ENCODE data around the gene WDR91.
"Not testable (repeated sequence)": the region's sequence is repeated elsewhere in the genome, so short reads cannot be mapped to it uniquely, and the experiment has no call there.

WDR91 gene

DNA sequence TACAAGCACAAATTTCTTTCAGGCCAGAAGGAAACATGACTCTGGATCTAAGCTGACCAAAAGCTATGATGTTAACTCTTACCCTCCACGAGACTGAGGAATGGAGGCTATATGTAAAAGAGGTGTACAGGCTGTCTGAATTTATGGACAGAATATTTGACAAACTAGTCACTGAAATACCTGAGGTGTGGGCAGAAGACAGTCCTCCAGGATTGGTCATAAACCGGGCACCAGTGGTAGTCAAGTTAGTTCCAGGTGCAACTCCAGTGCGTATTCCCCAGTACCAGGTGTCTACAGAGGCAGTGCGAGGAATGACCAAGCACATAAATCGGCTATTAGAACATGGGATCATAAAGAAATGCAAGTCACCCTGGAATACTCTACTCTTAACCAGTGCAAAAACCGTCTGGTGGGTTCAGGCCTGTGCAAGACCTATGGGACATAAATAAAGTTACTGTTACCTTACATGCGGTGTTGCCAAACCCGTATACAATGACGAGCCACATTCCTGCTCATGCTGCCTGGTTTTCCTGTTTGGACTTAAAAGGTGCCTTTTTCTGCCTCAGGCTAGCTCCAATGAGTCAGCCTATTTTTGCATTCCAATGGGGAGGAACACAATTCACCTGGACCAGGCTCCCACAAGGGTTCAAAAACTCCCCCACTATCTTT is 34.2 kb downstream of the WDR91 start:
- Histone ChIP-seq H3K4me3 (ENCODE audit: insufficient read length, low read depth) (no peak overlapping the region), H3K4me1 (ENCODE audit: insufficient read depth, insufficient read length) (peaks cover 3% of the 10 kb centered on the region), H3K9me3 (ENCODE audit: insufficient read depth, low read length) (peaks cover 43% of the 10 kb centered on the region), H3K9ac (ENCODE audit: insufficient read length, low read depth) (no peak overlapping the region), H3K36me3 (ENCODE audit: insufficient read depth, insufficient read length, low read length) (peaks cover 4% of the 10 kb centered on the region), H3K27me3 (ENCODE audit: insufficient read depth, insufficient read length) (no peaks in the 10 kb centered on the region)
- TF ChIP-seq ZNF274 (IDR thresholded peaks at IDR 0.05; ENCODE audit: low read depth, low read length) (no peak), YY1 (IDR thresholded peaks at IDR 0.05; ENCODE audit: insufficient read depth, insufficient read length) (no peak), SUZ12 (IDR thresholded peaks at IDR 0.05; ENCODE audit: extremely low read depth, insufficient read depth, insufficient read length) (no peak)
- peak; percentile 71 for DNase-seq (ENCODE audit: low read depth, low spot score)

GRCh38 chr7:135175931-135176330 is 35.4 kb downstream of the WDR91 start:
- DNase-seq (ENCODE audit: low read depth, low spot score) = no peak
- peaks cover 6% of the 10 kb centered on the region for H3K4me1 ChIP-seq (ENCODE audit: insufficient read depth, insufficient read length)
- no peaks in the 10 kb centered on the region for H3K27me3 ChIP-seq (ENCODE audit: insufficient read depth, insufficient read length)
- H3K4me3 ChIP-seq (ENCODE audit: insufficient read length, low read depth) = no peak overlapping the region
- H3K9me3 ChIP-seq (ENCODE audit: insufficient read depth, low read length) = peaks cover 30% of the 10 kb centered on the region
- TF ChIP-seq SUZ12 (IDR thresholded peaks at IDR 0.05; ENCODE audit: extremely low read depth, insufficient read depth, insufficient read length) (no peak), YY1 (IDR thresholded peaks at IDR 0.05; ENCODE audit: insufficient read depth, insufficient read length) (no peak), ZNF274 (IDR thresholded peaks at IDR 0.05; ENCODE audit: low read depth, low read length) (no peak)
- H3K36me3 ChIP-seq (ENCODE audit: insufficient read depth, insufficient read length, low read length) = no peaks in the 10 kb centered on the region
- H3K9ac ChIP-seq (ENCODE audit: insufficient read length, low read depth) = no peak overlapping the region

- no peak for TF ChIP-seq ZNF274 (IDR thresholded peaks at IDR 0.05; ENCODE audit: low read depth, low read length)
- no peak for TF ChIP-seq YY1 (IDR thresholded peaks at IDR 0.05; ENCODE audit: insufficient read depth, insufficient read length)
- TF ChIP-seq SUZ12 (IDR thresholded peaks at IDR 0.05; ENCODE audit: extremely low read depth, insufficient read depth, insufficient read length) = no peak
- H3K27me3 ChIP-seq (ENCODE audit: insufficient read depth, insufficient read length) = no peaks in the 10 kb centered on the region
- no peaks in the 10 kb centered on the region for H3K36me3 ChIP-seq (ENCODE audit: insufficient read depth, insufficient read length, low read length)
- peaks cover 20% of the 10 kb centered on the region for H3K9me3 ChIP-seq (ENCODE audit: insufficient read depth, low read length)
- no peak overlapping the region for H3K4me3 ChIP-seq (ENCODE audit: insufficient read length, low read depth)
- no peak overlapping the region for H3K9ac ChIP-seq (ENCODE audit: insufficient read length, low read depth)
- peaks cover 6% of the 10 kb centered on the region for H3K4me1 ChIP-seq (ENCODE audit: insufficient read depth, insufficient read length)
- no peak for DNase-seq (ENCODE audit: low read depth, low spot score)
Measured at GRCh38 chr7:135174941-135175340, 36.4 kb downstream of the WDR91 start.

- Histone ChIP-seq H3K4me1 (ENCODE audit: insufficient read depth, insufficient read length) (peaks cover 12% of the 10 kb centered on the region), H3K9me3 (ENCODE audit: insufficient read depth, low read length) (peaks cover 10% of the 10 kb centered on the region; the same call in 1 of the 2 replicates)
- H3K9ac ChIP-seq (ENCODE audit: insufficient read length, low read depth); H3K36me3 ChIP-seq (ENCODE audit: insufficient read depth, insufficient read length, low read length); DNase-seq (ENCODE audit: low read depth, low spot score); H3K4me3 ChIP-seq (ENCODE audit: insufficient read length, low read depth); H3K27me3 ChIP-seq (ENCODE audit: insufficient read depth, insufficient read length): not testable (repeated sequence)
Measured at GRCh38 chr7:135173916-135174315, 37.4 kb downstream of the WDR91 start.

DNA sequence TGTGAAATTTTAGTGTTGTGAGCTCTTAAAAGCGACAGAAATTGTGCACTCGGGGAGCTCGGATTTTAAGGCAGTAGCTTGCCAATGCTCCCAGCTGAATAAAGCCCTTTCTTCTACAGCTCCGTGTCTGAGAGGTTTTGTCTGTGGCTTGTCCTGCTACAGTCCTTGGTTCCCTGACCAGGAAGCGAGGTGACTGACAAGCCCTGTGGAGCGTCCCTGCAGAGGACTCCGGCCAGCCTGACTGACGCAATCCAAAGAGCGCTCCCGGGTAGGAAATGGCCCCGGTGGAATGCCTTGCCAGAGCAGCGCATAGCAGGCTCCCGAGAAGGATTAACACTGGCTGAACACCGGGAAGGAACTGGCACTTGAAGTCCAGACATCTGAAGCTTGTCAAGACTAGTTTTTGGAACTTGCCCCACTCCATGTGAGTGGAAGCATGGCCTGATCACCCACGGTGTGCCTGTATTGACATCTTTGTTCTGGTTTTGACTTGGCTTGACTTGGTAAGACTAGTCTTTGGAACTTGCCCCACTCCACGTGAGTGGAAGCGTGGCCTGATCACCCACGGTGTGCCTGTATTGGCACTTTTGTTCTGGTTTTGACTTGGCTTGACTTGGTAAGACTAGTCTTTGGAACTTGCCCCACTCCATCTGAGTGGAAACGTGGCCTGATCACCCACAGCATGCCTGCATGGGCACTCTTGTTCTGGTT is 39.6 kb downstream of the WDR91 start:
- Histone ChIP-seq H3K4me1 (ENCODE audit: insufficient read depth, insufficient read length) (peaks cover 13% of the 10 kb centered on the region), H3K36me3 (ENCODE audit: insufficient read depth, insufficient read length, low read length) (peaks cover 23% of the 10 kb centered on the region), H3K4me3 (ENCODE audit: insufficient read length, low read depth) (peak overlapping the region; percentile 8)
- H3K9ac ChIP-seq (ENCODE audit: insufficient read length, low read depth); H3K27me3 ChIP-seq (ENCODE audit: insufficient read depth, insufficient read length); H3K9me3 ChIP-seq (ENCODE audit: insufficient read depth, low read length); DNase-seq (ENCODE audit: low read depth, low spot score): not testable (repeated sequence)

DNA sequence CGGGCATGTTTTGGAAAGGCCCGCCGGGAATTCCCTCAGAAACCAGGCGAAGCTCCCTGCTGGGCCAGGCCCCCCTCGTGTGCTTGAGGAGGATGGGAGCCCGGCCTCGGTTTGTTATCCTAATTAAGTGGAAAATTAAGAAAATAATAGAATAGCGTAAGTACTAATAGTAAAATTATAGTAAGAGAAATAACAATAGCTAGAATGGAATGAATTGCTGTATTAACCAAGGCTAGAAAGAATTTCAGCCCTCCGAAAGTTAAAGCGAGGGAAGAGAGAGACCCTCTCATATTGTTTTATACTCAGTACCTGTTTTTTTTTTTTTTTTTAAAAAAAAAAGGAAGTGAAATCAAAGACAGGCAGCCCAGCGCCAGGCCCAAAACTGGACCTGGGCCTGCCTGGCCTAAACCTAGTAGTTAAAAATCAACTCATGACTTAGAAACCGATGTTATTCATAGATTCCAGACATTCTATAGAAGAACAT is 40.3 kb downstream of the WDR91 start:
- peaks cover 30% of the 10 kb centered on the region for H3K36me3 ChIP-seq (ENCODE audit: insufficient read depth, insufficient read length, low read length)
- peaks cover 13% of the 10 kb centered on the region for H3K4me1 ChIP-seq (ENCODE audit: insufficient read depth, insufficient read length)
- H3K9me3 ChIP-seq (ENCODE audit: insufficient read depth, low read length); H3K27me3 ChIP-seq (ENCODE audit: insufficient read depth, insufficient read length); H3K4me3 ChIP-seq (ENCODE audit: insufficient read length, low read depth); DNase-seq (ENCODE audit: low read depth, low spot score); H3K9ac ChIP-seq (ENCODE audit: insufficient read length, low read depth): not testable (repeated sequence)

DNA sequence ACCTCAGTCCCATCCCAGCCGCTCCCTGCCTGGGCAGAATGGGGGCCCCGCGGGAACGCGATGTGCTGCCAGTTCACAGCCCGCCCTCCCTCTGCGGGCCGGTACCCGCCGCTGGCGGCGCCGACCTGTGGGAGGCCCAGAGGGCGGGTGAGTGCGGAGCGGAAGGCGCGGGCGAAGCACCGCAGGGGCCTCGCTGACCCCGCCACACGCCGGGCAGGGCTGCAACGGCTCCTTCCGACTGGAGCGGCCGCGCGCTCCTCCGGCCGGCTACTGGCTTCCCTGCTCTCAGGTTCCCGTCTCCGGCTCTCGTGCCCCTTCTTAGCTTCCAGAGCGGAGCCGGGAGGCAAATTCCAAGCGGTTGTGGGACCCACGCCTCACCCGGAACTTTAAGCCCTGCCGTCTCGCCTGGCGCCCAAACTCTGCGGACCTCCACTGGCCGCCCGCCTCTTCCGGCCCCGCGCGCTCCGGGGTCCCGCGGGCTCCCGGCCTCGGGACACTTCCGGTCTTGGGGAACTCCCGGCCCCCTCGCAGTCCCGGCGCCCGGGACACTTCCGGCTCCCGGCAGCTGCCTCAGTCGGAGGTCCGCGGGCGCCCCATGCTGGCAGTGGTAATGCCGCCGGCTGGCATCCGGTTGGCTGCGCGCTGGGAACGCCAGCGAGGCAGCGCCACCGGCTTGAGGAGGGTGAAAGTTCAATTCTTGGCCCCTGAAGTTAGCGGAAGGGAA is 40.9 kb downstream of the WDR91 start, which contains the start of gene CYREN:
TSS of gene CYREN (minus strand) at position 434 of the 724 bp plus-strand sequence. CDS start 1,785 bp downstream, outside the sequence.
- DNase-seq (ENCODE audit: low read depth, low spot score) = peak; percentile 89
- Histone ChIP-seq H3K9me3 (ENCODE audit: insufficient read depth, low read length) (no peaks in the 10 kb centered on the region), H3K9ac (ENCODE audit: insufficient read length, low read depth) (peak within 1 kb of the TSS; percentile 94), H3K36me3 (ENCODE audit: insufficient read depth, insufficient read length, low read length) (peaks cover 36% of the 10 kb centered on the region), H3K4me1 (ENCODE audit: insufficient read depth, insufficient read length) (peaks cover 13% of the 10 kb centered on the region), H3K27me3 (ENCODE audit: insufficient read depth, insufficient read length) (no peaks in the 10 kb centered on the region), H3K4me3 (ENCODE audit: insufficient read length, low read depth) (peak within 1 kb of the TSS; percentile 79)
- TF ChIP-seq YY1 (IDR thresholded peaks at IDR 0.05; ENCODE audit: insufficient read depth, insufficient read length) = no peak

All from NT2/D1 (cell line).